Progenitor cell of endocrine pancreas (in vitro differentiated cells): ENCODE measurements around the gene BTBD9. TPM values are rescaled to one million over a fixed set of nuclear protein-coding genes. Genes with fewer than 3 reads are reported as not detected.

ENCODE experiments used
- DNase-seq: peaks from one replicate; pipeline ENCODE4 v3.0.0; 2021; ENCODE audit warnings: low spot score; ENCODE audit not compliant: unreplicated experiment
- H3K27ac Mint-ChIP-seq: 2 replicates; pipeline ENCODE4 v1.8.0; 2021; ENCODE audit warnings: mild to moderate bottlenecking, moderate library complexity, mixed read lengths
- H3K27me3 Mint-ChIP-seq: 2 replicates; pipeline ENCODE4 v1.8.0; 2021; ENCODE audit warnings: mixed read lengths
- H3K36me3 Mint-ChIP-seq: 2 replicates; pipeline ENCODE4 v1.8.0; 2022; ENCODE audit warnings: mixed read lengths; ENCODE audit not compliant: insufficient read depth
- H3K4me1 Mint-ChIP-seq: 2 replicates; pipeline ENCODE4 v1.8.0; 2021; ENCODE audit warnings: low read depth, mixed read lengths
- H3K4me3 Mint-ChIP-seq: 2 replicates; pipeline ENCODE4 v1.8.0; 2021; ENCODE audit warnings: low read depth, mild to moderate bottlenecking, moderate library complexity, mixed read lengths
- H3K9me3 Mint-ChIP-seq: 2 replicates; pipeline ENCODE4 v1.8.0; 2021; ENCODE audit warnings: low read depth, mixed read lengths
- total RNA-seq: library from RNA; stranded (reverse); gene quantifications from 2 replicates; pipeline ENCODE4 v1.2.1, GENCODE V29; 2021
- TF ChIP-seq, protein P1 (sequence below): fragments of 200-600 bp; sonication (generic); IDR thresholded peaks from one replicate; pipeline ENCODE4 v1.5.0; 2021; ENCODE audit warnings: antibody characterized with exemption, mild to moderate bottlenecking; ENCODE audit not compliant: unreplicated experiment

The BTBD9 gene
- total RNA-seq, 1 donor from 2014 or later: 25.9 TPM

DNA sequence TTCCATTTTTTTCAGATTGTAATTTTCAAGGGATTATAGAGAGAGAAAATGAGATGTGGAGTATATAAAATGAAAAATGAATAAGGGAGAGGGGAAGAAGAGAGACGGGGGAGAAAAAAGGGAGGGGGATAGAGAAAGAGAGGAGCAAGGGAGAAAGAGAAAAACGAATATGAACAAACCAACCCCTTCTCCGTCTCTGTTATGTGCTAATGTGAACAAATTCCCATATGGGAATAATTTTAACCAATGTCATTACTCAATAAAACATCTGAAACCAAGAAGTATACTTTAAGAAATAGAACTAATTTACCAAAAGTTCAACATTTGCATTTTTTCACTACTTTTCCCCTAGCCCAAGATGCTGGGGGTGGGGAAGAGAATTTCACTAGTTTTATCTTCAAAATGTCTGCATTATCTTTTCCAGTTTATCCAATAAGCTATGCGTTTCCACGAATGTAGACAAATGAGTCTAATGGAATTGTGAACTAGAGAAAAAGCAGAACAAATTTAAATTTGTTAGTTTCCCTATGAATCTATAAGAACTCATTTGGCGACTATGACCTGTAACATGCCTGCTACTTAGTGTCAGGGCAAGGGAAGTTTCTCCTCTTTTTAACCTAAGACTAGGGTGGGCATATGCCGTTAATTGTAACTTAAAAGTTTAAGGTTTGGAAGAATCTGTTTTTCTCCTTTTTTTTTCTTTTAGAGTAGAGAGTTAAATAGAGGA is 286.3 kb downstream of the BTBD9 start:
- H3K9me3 Mint-ChIP-seq: no peaks in the 10 kb centered on the region

DNA sequence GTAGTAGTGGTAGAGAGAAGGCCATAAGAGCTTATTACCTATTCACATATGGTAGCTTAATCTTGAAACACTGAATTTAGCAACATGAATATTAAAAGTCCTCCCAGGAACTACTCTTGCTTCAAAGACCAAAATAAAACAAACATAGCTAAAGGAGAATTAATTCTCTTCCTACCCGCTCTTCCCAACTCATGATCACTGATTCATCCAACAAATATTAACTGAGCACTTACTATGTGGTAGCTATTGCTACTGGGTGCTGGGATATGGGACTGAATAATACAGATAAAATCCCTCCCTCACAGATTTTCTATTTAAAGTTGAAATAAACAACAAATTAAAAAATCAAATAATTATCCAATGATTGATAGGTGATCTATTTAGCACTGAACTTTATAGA is 287.1 kb downstream of the BTBD9 start:
- Mint-ChIP-seq H3K27me3 (no peaks in the 10 kb centered on the region), H3K4me3 (no peak overlapping the region), H3K36me3 (no peaks in the 10 kb centered on the region), H3K27ac (no peak overlapping the region), H3K4me1 (peaks cover 5% of the 10 kb centered on the region), H3K9me3 (no peaks in the 10 kb centered on the region)
- DNase-seq: no peak
- TF ChIP-seq, protein P1, sequence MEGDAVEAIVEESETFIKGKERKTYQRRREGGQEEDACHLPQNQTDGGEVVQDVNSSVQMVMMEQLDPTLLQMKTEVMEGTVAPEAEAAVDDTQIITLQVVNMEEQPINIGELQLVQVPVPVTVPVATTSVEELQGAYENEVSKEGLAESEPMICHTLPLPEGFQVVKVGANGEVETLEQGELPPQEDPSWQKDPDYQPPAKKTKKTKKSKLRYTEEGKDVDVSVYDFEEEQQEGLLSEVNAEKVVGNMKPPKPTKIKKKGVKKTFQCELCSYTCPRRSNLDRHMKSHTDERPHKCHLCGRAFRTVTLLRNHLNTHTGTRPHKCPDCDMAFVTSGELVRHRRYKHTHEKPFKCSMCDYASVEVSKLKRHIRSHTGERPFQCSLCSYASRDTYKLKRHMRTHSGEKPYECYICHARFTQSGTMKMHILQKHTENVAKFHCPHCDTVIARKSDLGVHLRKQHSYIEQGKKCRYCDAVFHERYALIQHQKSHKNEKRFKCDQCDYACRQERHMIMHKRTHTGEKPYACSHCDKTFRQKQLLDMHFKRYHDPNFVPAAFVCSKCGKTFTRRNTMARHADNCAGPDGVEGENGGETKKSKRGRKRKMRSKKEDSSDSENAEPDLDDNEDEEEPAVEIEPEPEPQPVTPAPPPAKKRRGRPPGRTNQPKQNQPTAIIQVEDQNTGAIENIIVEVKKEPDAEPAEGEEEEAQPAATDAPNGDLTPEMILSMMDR: no peak

More for the DNA sequence above, 286.3 kb downstream of the BTBD9 start:
- H3K4me3 Mint-ChIP-seq: no peak overlapping the region
- no peak overlapping the region for H3K27ac Mint-ChIP-seq
- no peaks in the 10 kb centered on the region for H3K27me3 Mint-ChIP-seq
- no peak for DNase-seq
- H3K36me3 Mint-ChIP-seq: no peaks in the 10 kb centered on the region
- TF ChIP-seq, protein P1: no peak
- peaks cover 5% of the 10 kb centered on the region for H3K4me1 Mint-ChIP-seq

DNA sequence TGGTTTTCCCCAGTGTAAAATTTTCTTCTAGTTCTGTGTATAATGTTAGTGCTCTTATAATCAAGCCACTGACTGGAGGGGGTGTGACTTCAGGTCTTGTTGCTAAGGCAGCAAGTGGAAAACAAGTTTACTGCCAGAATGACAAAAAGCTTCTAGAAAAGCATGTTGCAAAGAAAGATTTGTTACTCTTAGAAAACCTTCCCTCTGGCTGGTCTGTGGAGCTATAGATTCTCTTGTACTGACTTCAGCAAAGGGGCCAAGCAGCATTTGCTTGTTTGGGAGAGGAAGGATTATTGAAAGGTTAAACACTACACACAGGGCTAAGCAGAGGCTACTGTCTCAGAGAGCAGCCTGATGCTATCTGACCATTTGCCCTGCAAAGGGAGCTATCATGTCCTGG is 288.8 kb downstream of the BTBD9 start:
- no peak for DNase-seq
- Mint-ChIP-seq H3K36me3 (no peaks in the 10 kb centered on the region), H3K4me1 (peaks cover 5% of the 10 kb centered on the region), H3K27ac (peak overlapping the region; percentile 17), H3K4me3 (no peak overlapping the region), H3K27me3 (no peaks in the 10 kb centered on the region), H3K9me3 (no peaks in the 10 kb centered on the region)
- TF ChIP-seq, protein P1: no peak

DNA sequence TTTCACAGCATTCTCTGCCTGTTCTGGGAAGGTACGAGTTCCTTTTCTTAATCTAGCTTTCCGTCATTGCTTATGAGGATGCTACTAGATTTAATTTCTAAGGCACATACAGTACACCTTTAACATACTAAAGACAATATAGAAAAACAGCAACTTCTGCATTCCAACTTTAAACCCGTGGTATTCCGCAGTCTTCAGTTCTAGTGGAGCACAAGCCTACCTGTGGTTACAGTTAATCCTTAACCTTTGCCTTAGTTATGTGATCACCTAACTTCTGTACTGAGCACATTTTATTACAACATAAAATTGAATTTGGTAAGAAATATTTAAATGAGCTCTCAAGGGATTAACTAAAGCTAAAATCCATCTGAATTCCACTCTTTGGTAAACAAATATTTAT is 289.5 kb downstream of the BTBD9 start:
- Mint-ChIP-seq H3K9me3 (no peaks in the 10 kb centered on the region), H3K4me3 (no peak overlapping the region), H3K27me3 (no peaks in the 10 kb centered on the region), H3K27ac (no peak overlapping the region), H3K4me1 (peaks cover 5% of the 10 kb centered on the region), H3K36me3 (no peaks in the 10 kb centered on the region)
- TF ChIP-seq, protein P1: no peak
- DNase-seq: no peak

DNA sequence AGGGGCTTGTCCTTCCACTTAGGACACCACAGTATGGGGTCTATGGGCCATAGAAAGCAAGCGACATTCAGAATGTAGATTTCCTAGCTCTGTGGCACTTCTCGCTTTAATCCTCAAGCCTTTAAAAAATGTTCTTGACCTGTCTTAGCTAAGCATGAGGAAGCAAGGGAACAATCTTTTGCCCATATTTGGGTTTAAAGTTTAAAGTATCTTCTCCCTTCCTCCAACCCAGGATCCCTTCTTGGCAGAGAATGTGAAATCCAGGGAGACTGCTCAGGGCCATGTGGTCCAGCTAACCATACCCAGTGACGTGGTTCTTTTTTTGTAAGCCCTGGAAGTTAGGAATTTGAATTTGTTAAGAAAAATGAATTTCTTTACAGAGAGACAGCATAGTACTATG is 289.9 kb downstream of the BTBD9 start:
- H3K36me3 Mint-ChIP-seq: no peaks in the 10 kb centered on the region
- H3K9me3 Mint-ChIP-seq: no peaks in the 10 kb centered on the region
- H3K4me3 Mint-ChIP-seq: no peak overlapping the region
- no peaks in the 10 kb centered on the region for H3K27me3 Mint-ChIP-seq
- TF ChIP-seq, protein P1: no peak
- no peak overlapping the region for H3K27ac Mint-ChIP-seq
- H3K4me1 Mint-ChIP-seq: peaks cover 5% of the 10 kb centered on the region
- no peak for DNase-seq
